PC-9 (cell line): ENCODE data around the gene CYP11A1. TPM values are rescaled to one million over a fixed set of nuclear protein-coding genes. Genes with fewer than 3 reads are reported as not detected.

Source experiments
- BruUV-seq: library from RNA; stranded (reverse); fragments of 400-500 nt; replicated peaks from 2 replicates; lab custom pipeline; 2021; lab: Mats Ljungman, UMichigan
- CTCF ChIA-PET: fragments of 300-600 bp; sonication (Branson Sonifier 250); formaldehyde crosslinking; loops from one replicate; lab custom pipeline; 2022; ENCODE audit warnings: antibody characterized with exemption; lab: Charles Lee
- POLR2A ChIA-PET: fragments of 300-600 bp; sonication (Branson Sonifier 250); formaldehyde crosslinking; loops from one replicate; lab custom pipeline; 2022; ENCODE audit warnings: antibody characterized with exemption; ENCODE audit not compliant: unreplicated experiment; lab: Charles Lee
- DNase-seq, 2 experiments: peaks; one replicate each; pipeline versions ENCODE4 v3.0.0 to v3.0.0-alpha.2; 2015 to 2022; ENCODE audit warnings: mixed read lengths in 1 of 2
- H2AFZ ChIP-seq: fragments of 200-600 bp; sonication (generic); 2 replicates; pipeline ENCODE4 v1.8.1; 2017; ENCODE audit warnings: antibody characterized with exemption
- H3F3A ChIP-seq: fragments of 200-600 bp; sonication (generic); 2 replicates; pipeline ENCODE4 v1.8.1; 2017; ENCODE audit warnings: antibody characterized with exemption, mild to moderate bottlenecking, low read depth; ENCODE audit not compliant: insufficient read depth
- H3K27ac ChIP-seq: fragments of 200-600 bp; sonication (generic); 2 replicates; pipeline ENCODE4 v1.6.1; 2016; ENCODE audit warnings: mixed run types
- H3K27me3 ChIP-seq: fragments of 200-600 bp; sonication (generic); 2 replicates; pipeline ENCODE4 v1.6.1; 2016; ENCODE audit warnings: low read depth, mixed run types; ENCODE audit not compliant: insufficient read depth
- H3K36me3 ChIP-seq: fragments of 200-600 bp; sonication (generic); 2 replicates; pipeline ENCODE4 v1.6.1; 2016; ENCODE audit warnings: low read depth, mixed run types
- H3K4me1 ChIP-seq: fragments of 200-600 bp; sonication (generic); replicated peaks from 2 replicates; pipeline ENCODE4 v1.6.1; 2016; ENCODE audit warnings: mixed run types; ENCODE audit not compliant: insufficient read depth
- H3K4me2 ChIP-seq: fragments of 200-600 bp; sonication (generic); 2 replicates; pipeline ENCODE4 v1.6.1; 2017; ENCODE audit warnings: mixed run types
- H3K4me3 ChIP-seq: fragments of 200-600 bp; sonication (generic); 2 replicates; pipeline ENCODE4 v1.6.1; 2016; ENCODE audit warnings: mixed run types
- H3K79me2 ChIP-seq: fragments of 200-600 bp; sonication (generic); 2 replicates; pipeline ENCODE4 v1.6.1; 2017; ENCODE audit warnings: low read depth, mixed run types
- H3K9me2 ChIP-seq: fragments of 200-600 bp; sonication (generic); 2 replicates; pipeline ENCODE4 v1.8.1; 2017; ENCODE audit warnings: mild to moderate bottlenecking; ENCODE audit not compliant: insufficient read depth
- H3K9me3 ChIP-seq: fragments of 200-600 bp; sonication (generic); 2 replicates; pipeline ENCODE4 v1.8.1; 2016; ENCODE audit warnings: low read depth; ENCODE audit not compliant: insufficient read depth
- H4K20me1 ChIP-seq: fragments of 200-600 bp; sonication (generic); 2 replicates; pipeline ENCODE4 v1.8.1; 2017; ENCODE audit not compliant: insufficient read depth
- EZH2 ChIP-seq: fragments of 200-600 bp; sonication (generic); IDR thresholded peaks from 2 replicates; pipeline ENCODE4 v1.8.0; 2017; ENCODE audit warnings: antibody characterized with exemption, low read depth
- intact Hi-C: fragments of 100-400 bp; cut with micrococcal nuclease; formaldehyde crosslinking; loops from one replicate; pipeline ENCODE4 v1.10.0; 2022; ENCODE audit not compliant: unreplicated experiment
- total RNA-seq: library from RNA; stranded (reverse); gene quantifications from 2 replicates; pipeline ENCODE4 v1.2.3, GENCODE V29; 2021
- TF ChIP-seq, protein P1 (sequence below): fragments of 200-600 bp; sonication (generic); conservative IDR thresholded peaks from 2 replicates; pipeline ENCODE4 v1.6.1; 2017; ENCODE audit warnings: mixed run types, antibody characterized with exemption, mild to moderate bottlenecking, moderate library complexity

The CYP11A1 gene
- total RNA-seq, 1 experiment from 2014 or later: 7.1 TPM

DNA sequence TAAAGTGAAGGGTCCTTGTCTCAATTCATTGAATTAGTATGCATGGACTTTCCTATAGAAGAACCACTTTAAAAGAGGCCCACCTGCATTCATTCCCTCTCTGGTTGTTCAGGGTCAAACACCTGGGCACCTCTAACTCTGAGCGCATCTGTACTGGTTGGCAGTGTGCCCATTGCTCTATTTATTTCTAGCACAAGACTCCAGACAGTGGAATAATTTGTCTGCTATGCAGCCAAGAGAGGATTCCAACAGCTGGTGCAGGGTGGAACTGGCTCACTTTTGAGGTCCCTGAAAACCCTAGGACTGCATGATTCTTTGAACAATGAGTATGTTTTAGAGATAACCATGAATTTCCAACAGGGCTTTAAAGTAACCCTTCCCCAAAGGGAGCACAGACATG is 73.4 kb downstream of the CYP11A1 start:
- no TSS peak for BruUV-seq

DNA sequence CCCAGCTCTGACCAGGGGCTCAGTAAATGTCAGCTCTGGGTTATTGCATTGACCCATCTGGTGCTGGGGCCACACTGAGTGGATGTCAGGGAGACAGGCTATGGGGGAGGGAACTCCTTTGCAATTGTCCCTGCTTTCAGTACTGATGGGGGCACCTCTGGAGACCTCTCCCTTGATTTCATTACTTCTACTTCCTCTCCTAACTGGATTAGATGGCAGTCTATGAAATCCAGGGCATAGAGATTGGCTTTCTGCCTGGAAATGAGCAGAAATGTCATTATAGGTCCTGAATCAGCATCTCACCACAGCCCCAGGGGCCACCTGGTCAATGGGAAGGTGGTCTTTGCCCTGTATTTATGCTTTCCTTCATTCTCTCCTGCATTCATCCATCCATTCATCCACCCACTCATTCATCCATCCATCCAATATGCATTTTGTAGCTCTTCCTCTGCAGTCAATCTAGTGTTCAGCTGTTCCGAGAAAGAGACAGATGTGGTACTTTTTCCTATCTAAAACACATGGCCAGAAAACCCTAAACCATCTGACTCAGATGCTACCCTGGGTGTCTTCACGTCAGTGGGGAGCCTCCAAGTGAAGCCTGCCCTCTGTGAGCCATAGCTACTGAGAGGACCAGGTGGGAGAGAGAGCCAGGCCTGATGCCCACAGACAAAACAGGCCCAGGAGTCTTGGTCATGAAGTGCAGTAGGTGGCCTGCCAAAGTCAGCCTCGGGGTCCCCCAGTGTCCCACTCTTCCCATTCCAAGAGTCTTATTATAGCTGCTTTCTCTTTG is 74.2 kb downstream of the CYP11A1 start:
- Histone ChIP-seq H2AFZ (no peak overlapping the region), H3K4me3 (no peak overlapping the region), H4K20me1 (no peaks in the 10 kb centered on the region), H3K27me3 (peaks cover 22% of the 10 kb centered on the region), H3K9me3 (no peaks in the 10 kb centered on the region), H3K9me2 (no peaks in the 10 kb centered on the region), H3K4me1 (no peaks in the 10 kb centered on the region), H3K27ac (no peak overlapping the region), H3K36me3 (no peaks in the 10 kb centered on the region), H3F3A (no peaks in the 10 kb centered on the region), H3K4me2 (no peak overlapping the region), H3K79me2 (no peaks in the 10 kb centered on the region)
- BruUV-seq: no TSS peak
- TF ChIP-seq EZH2: no peak
- TF ChIP-seq, protein P1, sequence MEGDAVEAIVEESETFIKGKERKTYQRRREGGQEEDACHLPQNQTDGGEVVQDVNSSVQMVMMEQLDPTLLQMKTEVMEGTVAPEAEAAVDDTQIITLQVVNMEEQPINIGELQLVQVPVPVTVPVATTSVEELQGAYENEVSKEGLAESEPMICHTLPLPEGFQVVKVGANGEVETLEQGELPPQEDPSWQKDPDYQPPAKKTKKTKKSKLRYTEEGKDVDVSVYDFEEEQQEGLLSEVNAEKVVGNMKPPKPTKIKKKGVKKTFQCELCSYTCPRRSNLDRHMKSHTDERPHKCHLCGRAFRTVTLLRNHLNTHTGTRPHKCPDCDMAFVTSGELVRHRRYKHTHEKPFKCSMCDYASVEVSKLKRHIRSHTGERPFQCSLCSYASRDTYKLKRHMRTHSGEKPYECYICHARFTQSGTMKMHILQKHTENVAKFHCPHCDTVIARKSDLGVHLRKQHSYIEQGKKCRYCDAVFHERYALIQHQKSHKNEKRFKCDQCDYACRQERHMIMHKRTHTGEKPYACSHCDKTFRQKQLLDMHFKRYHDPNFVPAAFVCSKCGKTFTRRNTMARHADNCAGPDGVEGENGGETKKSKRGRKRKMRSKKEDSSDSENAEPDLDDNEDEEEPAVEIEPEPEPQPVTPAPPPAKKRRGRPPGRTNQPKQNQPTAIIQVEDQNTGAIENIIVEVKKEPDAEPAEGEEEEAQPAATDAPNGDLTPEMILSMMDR: no peak
- intact Hi-C loops: no loop called here
- no peak for DNase-seq
- CTCF ChIA-PET: interaction anchor here (1.2 kb wide), 1 partner anchor 29 kb away, joined by 3 read pairs; no protein-coding TSS in a partner anchor
- POLR2A ChIA-PET: no interaction called here

More for the DNA sequence above, 73.4 kb downstream of the CYP11A1 start:
- TF ChIP-seq, protein P1: no peak
- no peak for TF ChIP-seq EZH2
- no peak for DNase-seq
- ChIA-PET CTCF (no interaction called here), POLR2A (no interaction called here)
- Histone ChIP-seq H3K9me2 (no peaks in the 10 kb centered on the region), H2AFZ (no peak overlapping the region), H3K27ac (no peak overlapping the region), H3K79me2 (no peaks in the 10 kb centered on the region), H3K36me3 (no peaks in the 10 kb centered on the region), H3K9me3 (no peaks in the 10 kb centered on the region), H3K4me1 (no peaks in the 10 kb centered on the region), H4K20me1 (no peaks in the 10 kb centered on the region), H3K4me2 (no peak overlapping the region), H3F3A (no peaks in the 10 kb centered on the region), H3K4me3 (no peak overlapping the region), H3K27me3 (peaks cover 16% of the 10 kb centered on the region)
- intact Hi-C loops: no loop called here

GRCh38 chr15:74291101-74292071 is 76.1 kb downstream of the CYP11A1 start:
- no peaks in the 10 kb centered on the region for H3K36me3 ChIP-seq
- peaks cover 36% of the 10 kb centered on the region for H3K27me3 ChIP-seq
- BruUV-seq: no TSS peak
- TF ChIP-seq EZH2: no peak
- TF ChIP-seq, protein P1: no peak
- no peaks in the 10 kb centered on the region for H3K79me2 ChIP-seq
- no peak overlapping the region for H2AFZ ChIP-seq
- no peaks in the 10 kb centered on the region for H4K20me1 ChIP-seq
- H3K4me2 ChIP-seq: peak overlapping the region; percentile 43; the same call in 1 of the 2 replicates
- no peak overlapping the region for H3K4me3 ChIP-seq
- peak; percentile 47 to 74 for DNase-seq
- intact Hi-C loops: no loop called here
- no peaks in the 10 kb centered on the region for H3K4me1 ChIP-seq
- CTCF ChIA-PET: interaction anchor here (1.2 kb wide), 1 partner anchor 31 kb away, joined by 3 read pairs; no protein-coding TSS in a partner anchor
- POLR2A ChIA-PET: no interaction called here
- H3K27ac ChIP-seq: no peak overlapping the region
- no peaks in the 10 kb centered on the region for H3F3A ChIP-seq
- no peaks in the 10 kb centered on the region for H3K9me3 ChIP-seq
- H3K9me2 ChIP-seq: no peaks in the 10 kb centered on the region
